Heart right ventricle (tissue), 16 donors: ENCODE data around the gene RAB40B. TPM values are rescaled to one million over a fixed set of nuclear protein-coding genes. Genes with fewer than 3 reads are reported as not detected.
A peak's percentile ranks its signal among the peaks of the same experiment; 100 is the strongest.

Source experiments
- ATAC-seq, 8 donors: fragments of 200-7000 bp; cut with Tn5 transposase; one replicate each; pipeline ENCODE4 v1.9.1; 2020; ENCODE audit warnings: mild to moderate bottlenecking in 8 of 8, moderate library complexity in 8 of 8, moderate number of reproducible peaks in 1 of 8
- DNase-seq, 2 donors: peaks; one replicate each; pipeline ENCODE4 v3.0.0-alpha.2; 2020
- H3K27ac ChIP-seq, 10 donors: fragments of 200-600 bp; sonication (generic) in 2 of 10; one replicate each; pipeline versions ENCODE4 v1.5.0 to v1.8.0; 2020 to 2022; ENCODE audit warnings: mild to moderate bottlenecking in 3 of 10
- H3K27me3 ChIP-seq, 7 donors: fragments of 200-600 bp; one replicate each; pipeline ENCODE4 v1.8.0; 2021 to 2022; ENCODE audit warnings: mild to moderate bottlenecking in 2 of 7
- H3K36me3 ChIP-seq, 9 donors: fragments of 200-600 bp; sonication (generic) in 1 of 9; one replicate each; pipeline versions ENCODE4 v1.5.0 to v1.8.0; 2020 to 2022; ENCODE audit warnings: mild to moderate bottlenecking in 2 of 9
- H3K4me1 ChIP-seq, 9 donors: fragments of 200-600 bp; sonication (generic) in 1 of 9; one replicate each; pipeline versions ENCODE4 v1.5.0 to v1.8.0; 2020 to 2022; ENCODE audit warnings: mild to moderate bottlenecking in 4 of 9
- H3K4me3 ChIP-seq, 10 donors: fragments of 200-600 bp; sonication (generic) in 2 of 10; one replicate each; pipeline versions ENCODE4 v1.5.0 to v1.8.0; 2020 to 2022; ENCODE audit warnings: mild to moderate bottlenecking in 7 of 10, moderate library complexity in 2 of 10
- H3K9me3 ChIP-seq, 11 donors: fragments of 200-600 bp in 10 of 11; sonication (generic) in 2 of 11; one replicate each; pipeline versions ENCODE4 v1.5.0 to v1.8.0; 2013 to 2022; ENCODE audit warnings: mild to moderate bottlenecking in 2 of 11, control low read depth in 1 of 11, moderate library complexity in 1 of 11
- CTCF ChIP-seq, 9 donors: fragments of 200-600 bp; sonication (generic) in 2 of 9; IDR thresholded peaks; one replicate each; pipeline versions ENCODE4 v1.5.0 to v1.8.0; 2021 to 2022; ENCODE audit warnings: antibody characterized with exemption in 9 of 9, mild to moderate bottlenecking in 5 of 9, moderate library complexity in 1 of 9
- WGBS, 2 donors: extraction: QIAGEN DNeasy Blood & Tissue Kit; methylation state at CpG; one replicate each; pipeline ENCODE4 v1.1.7; 2013; ENCODE audit warnings: inconsistent platforms in 1 of 2; 5-methylcytosine and 5-hydroxymethylcytosine counted together
- intact Hi-C, 10 donors: fragments of 100-400 bp; cut with DNase I; formaldehyde crosslinking; loops; one replicate each; pipeline versions ENCODE4 v1.11.1 to v1.14.2; 2022
- polyA plus RNA-seq, 2 donors: library from polyadenylated mRNA; stranded (reverse); fragments of 200-250 nt; gene quantifications; one replicate each; pipeline ENCODE4 v1.2.3, GENCODE V29; 2013
- total RNA-seq, 10 donors: library from RNA; stranded (reverse); fragmentation: NEBNext Ultra II Directional in 3 of 10; extraction: Animal tissue kit (Norgen Biotek cat#: 25700) in 3 of 10; gene quantifications; one replicate each; pipeline versions ENCODE4 v1.2.1 to v1.2.4, GENCODE V29; 2021 to 2023
- donor health status: Arrhythmogenic right ventricular cardiomyopathy.
- donor health status: ischemic (EF 13 %, LVEDD 7.1; RV severe dilation, severe dysfunction).
- donor health status: healthy with polysubstance abuse.
- donor health status: DM: no; HTN: yes; CAD: no.
- donor health status: DM: no; HTN: no; CAD: no.
- donor health status: ischemic (EF 25% LVEDD 6.9; RV normal size, moderate dysfunction).
- donor health status: ischemic (EF 25% LVEDD 5.7; RV mildly dilated, moderate dysfunction).
- donor health status: healthy.
- donor health status: DM: yes; HTN: yes; CAD: no.
- donor health status: Ischemic cardiomyopathy.
- donor health status: ischemic (EF 35%, LVEDD 5.7; RV mildly dilated, moderate dysfunction).
- donor health status: nonischemic (EF 11% LVEDD 7.7; RV severe dilation, severe dysfunction).
- donor health status: DM: yes; HTN: yes; CAD: no.
- donor health status: PGD.
- donor health status: ischemic (EF 29% LVEDD 5.4; RV normal size, mild dysfunction).
- donor health status: nonischemic (EF 23%, LVEDD 6.1; RV moderate dilation, normal function).

Gene RAB40B
- total and polyA plus RNA-seq, 12 donors: 8.0 to 42.4 (median 20.4) TPM

DNA sequence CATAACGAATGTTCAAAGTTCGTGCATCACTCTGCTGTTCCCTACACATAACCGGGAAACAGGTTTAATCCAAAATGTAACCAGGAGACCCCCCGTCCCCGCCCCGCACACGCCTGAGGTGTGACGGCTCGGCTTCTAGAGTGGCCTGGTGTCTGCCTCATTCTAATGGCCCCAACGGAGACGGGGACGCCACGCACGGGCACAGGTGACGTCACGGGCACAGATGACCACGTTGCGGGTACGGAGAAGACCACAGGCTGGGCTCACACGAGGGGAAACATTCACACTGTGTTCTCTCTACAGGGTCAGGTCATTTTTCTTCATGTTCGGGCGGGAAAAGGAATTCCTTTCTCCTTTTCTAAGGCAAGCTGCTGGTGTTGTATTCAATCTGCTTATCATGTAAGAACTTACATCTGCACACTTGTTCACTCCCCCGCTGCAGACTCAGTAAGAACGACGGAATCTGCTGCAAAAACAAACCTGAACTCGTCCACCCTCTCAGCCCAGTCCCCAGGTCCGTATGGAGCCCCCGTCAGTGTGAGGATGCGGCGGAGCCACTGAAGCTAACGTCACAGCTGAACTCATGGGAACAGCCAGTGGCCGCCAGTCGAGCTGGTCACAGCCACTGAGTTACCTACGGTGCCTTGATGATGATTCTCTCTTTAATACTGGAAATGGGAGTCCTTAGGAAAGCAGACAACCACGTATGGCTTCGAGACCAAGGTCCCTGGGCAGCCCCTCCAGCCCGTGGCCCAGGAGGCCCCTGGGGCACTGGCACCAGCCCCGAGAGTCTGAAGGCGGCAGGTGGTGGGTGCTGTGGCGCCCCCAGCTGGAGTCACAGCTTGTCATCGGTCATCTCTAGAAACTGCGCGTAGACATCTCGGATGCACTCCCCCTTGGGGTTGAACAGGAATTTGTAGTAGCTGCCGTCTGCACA is 83.1 kb downstream of the RAB40B start:
- peak in 1 of 9 donors; percentile 16 for TF ChIP-seq CTCF (IDR thresholded peaks at IDR 0.05)
- ATAC-seq (no peak), DNase-seq (no peak)
- 92 to 93% methylated on average over 45 of the region's 45 CpGs for WGBS, 2 donors
- H3K27me3 ChIP-seq: no peaks in the 10 kb centered on the region
- peaks cover 0 to 24% (median 8%) of the 10 kb centered on the region in 9 donors for H3K4me1 ChIP-seq
- peaks cover 0 to 87% (median 51%) of the 10 kb centered on the region in 9 donors for H3K36me3 ChIP-seq
- H3K27ac ChIP-seq: no peak overlapping the region
- no peak overlapping the region for H3K4me3 ChIP-seq
- intact Hi-C loops: no loop called here
- no peaks in the 10 kb centered on the region for H3K9me3 ChIP-seq

DNA sequence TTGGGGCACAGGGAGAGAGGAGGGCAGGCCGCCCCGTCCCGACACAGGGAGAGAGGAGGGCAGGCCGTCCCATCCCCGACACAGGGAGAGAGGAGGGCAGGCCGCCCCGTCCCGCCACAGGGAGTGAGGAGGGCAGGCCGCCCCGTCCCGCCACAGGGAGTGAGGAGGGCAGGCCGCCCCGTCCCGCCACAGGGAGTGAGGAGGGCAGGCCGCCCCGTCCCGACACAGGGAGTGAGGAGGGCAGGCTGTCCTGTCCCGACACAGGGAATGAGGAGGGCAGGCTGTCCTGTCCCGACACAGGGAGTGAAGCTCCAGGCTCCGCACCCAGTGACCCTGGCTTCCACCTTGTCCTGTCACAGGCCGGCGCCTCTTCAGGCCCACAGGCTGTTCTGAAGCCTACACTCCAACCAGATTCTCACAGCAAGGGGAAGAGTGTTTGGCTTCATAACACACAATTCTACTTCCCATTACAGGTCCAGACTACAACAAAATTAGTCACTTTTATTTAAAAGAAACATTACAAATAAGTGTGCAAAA is 84.3 kb downstream of the RAB40B start:
- Histone ChIP-seq H3K27ac (peak overlapping the region in 6 of 10 donors; percentile 25 to 75 (median 51)), H3K36me3 (peaks cover 0 to 84% (median 47%) of the 10 kb centered on the region in 9 donors), H3K9me3 (no peaks in the 10 kb centered on the region), H3K4me3 (no peak overlapping the region), H3K27me3 (no peaks in the 10 kb centered on the region), H3K4me1 (peaks cover 0 to 24% (median 8%) of the 10 kb centered on the region in 9 donors)
- TF ChIP-seq CTCF (IDR thresholded peaks at IDR 0.05): no peak
- ATAC-seq (no peak), DNase-seq (no peak)
- WGBS, 2 donors: 71 to 77% methylated on average over 5 to 13 of the region's 22 CpGs
- intact Hi-C loops: no loop called here

- peak; percentile 40 to 84 (median 71) for ATAC-seq
- H3K4me3 ChIP-seq: no peak overlapping the region
- peaks cover 0 to 82% (median 40%) of the 10 kb centered on the region in 9 donors for H3K36me3 ChIP-seq
- WGBS, 2 donors: 64 to 74% methylated on average over 37 of the region's 37 CpGs
- no peaks in the 10 kb centered on the region for H3K27me3 ChIP-seq
- intact Hi-C loops: no loop called here
- peak overlapping the region in 8 of 10 donors; percentile 3 to 75 (median 50) for H3K27ac ChIP-seq
- H3K4me1 ChIP-seq: peaks cover 0 to 24% (median 8%) of the 10 kb centered on the region in 9 donors
- peak in 1 of 2 donors; percentile 47 for DNase-seq
- TF ChIP-seq CTCF (IDR thresholded peaks at IDR 0.05): no peak
- no peaks in the 10 kb centered on the region for H3K9me3 ChIP-seq
Measured at GRCh38 chr17:82613283-82614094, 85.0 kb downstream of the RAB40B start.
